ENCODE data around the gene PTPRT.

DNA sequence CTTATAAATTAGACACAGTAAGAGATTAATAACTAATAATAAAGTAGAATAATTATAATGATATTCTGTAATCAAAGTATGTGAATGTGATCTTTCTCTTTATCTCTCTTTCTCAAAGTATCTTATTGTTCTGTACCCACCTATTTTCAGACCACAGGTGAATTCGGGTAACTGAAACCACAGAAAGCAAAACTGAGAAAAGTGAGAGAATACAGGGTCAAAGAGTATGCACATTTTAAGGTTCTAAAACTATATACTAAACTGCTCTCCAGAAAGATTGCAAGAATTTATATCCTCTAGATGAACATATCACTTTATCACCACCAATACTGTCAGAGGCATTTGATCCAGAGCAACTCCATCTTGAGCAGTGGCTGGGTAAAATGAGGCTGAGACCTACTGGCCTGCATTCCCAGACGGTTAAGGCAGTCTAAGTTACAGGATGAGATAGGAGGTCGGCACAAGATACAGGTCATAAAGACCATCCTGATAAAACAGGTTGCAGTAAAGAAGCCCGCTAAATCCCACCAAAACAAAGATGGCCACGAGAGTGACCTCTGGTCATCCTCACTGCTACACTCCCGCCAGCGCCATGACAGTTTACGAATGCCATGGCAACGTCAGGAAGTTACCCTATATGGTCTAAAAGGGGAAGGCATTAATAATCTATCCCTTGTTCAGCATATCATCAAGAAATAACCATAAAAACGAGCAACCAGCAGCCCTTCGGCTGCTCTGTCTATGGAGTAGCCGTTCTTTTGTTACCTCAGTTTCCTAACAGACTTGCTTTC, 211.3 kb downstream of the PTPRT start:
- TF ChIP-seq, protein P1, sequence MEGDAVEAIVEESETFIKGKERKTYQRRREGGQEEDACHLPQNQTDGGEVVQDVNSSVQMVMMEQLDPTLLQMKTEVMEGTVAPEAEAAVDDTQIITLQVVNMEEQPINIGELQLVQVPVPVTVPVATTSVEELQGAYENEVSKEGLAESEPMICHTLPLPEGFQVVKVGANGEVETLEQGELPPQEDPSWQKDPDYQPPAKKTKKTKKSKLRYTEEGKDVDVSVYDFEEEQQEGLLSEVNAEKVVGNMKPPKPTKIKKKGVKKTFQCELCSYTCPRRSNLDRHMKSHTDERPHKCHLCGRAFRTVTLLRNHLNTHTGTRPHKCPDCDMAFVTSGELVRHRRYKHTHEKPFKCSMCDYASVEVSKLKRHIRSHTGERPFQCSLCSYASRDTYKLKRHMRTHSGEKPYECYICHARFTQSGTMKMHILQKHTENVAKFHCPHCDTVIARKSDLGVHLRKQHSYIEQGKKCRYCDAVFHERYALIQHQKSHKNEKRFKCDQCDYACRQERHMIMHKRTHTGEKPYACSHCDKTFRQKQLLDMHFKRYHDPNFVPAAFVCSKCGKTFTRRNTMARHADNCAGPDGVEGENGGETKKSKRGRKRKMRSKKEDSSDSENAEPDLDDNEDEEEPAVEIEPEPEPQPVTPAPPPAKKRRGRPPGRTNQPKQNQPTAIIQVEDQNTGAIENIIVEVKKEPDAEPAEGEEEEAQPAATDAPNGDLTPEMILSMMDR (IDR thresholded peaks at IDR 0.05; ENCODE audit: low read length) = no peak
- TF ChIP-seq EZH2 (optimal IDR thresholded peaks at IDR 0.05; ENCODE audit: low read depth, low read length) = no peak

All from MM.1S (cell line).